Astrocyte of the spinal cord (primary cell): Measurements from ENCODE around the gene GRB10.
A peak's percentile ranks its signal among the peaks of the same experiment; 100 is the strongest.

ENCODE experiments used
- DNase-seq: peaks from one replicate; pipeline ENCODE4 v3.0.0; 2011; ENCODE audit warnings: low read depth, low spot score
- H3K4me3 ChIP-seq: 2 replicates; pipeline ENCODE4 v1.5.1; 2011; ENCODE audit warnings: low read depth, mild to moderate bottlenecking, low read length, moderate library complexity
- in situ Hi-C: cut with HindIII; loops from 2 replicates; pipeline ENCODE4 v1.10.0; 2017; ENCODE audit warnings: low sequenced_read_pairs
- TF ChIP-seq, protein P1 (sequence below): IDR thresholded peaks from 2 replicates; pipeline ENCODE4 v1.5.1; 2012; ENCODE audit warnings: low read depth, mild to moderate bottlenecking, low read length, inconsistent platforms

The GRB10 gene

DNA sequence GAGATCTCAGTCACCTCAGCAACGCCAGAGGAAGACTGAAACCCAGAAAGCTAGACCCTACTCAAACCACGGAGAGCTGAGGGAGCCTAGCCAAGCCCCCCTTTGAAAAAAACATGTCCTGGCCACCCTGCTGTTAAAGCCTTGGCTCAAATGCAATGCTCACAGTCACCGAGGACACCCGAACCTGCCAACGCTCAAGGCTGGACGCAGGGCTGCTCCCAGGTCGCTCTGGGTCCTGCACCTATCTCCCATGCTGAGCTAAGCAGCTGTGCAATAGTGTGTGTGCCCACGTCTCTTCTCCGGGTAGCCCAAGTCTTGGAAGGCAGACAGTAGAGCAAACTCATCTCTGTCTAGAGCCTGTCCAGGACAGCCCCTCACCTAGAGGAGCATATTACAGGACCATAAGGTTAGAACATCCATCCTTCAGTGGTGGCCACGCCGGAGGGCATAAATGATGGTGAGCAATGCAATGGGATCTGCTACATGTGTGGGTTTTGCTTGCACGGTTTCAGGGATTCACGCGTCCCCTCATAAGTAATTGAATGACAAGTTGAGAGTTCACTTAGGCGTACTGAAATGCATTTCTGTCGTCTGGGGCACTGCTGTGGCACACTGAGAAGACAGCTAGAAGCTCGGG is 123.2 kb downstream of the GRB10 start:
- no peak for DNase-seq
- TF ChIP-seq, protein P1, sequence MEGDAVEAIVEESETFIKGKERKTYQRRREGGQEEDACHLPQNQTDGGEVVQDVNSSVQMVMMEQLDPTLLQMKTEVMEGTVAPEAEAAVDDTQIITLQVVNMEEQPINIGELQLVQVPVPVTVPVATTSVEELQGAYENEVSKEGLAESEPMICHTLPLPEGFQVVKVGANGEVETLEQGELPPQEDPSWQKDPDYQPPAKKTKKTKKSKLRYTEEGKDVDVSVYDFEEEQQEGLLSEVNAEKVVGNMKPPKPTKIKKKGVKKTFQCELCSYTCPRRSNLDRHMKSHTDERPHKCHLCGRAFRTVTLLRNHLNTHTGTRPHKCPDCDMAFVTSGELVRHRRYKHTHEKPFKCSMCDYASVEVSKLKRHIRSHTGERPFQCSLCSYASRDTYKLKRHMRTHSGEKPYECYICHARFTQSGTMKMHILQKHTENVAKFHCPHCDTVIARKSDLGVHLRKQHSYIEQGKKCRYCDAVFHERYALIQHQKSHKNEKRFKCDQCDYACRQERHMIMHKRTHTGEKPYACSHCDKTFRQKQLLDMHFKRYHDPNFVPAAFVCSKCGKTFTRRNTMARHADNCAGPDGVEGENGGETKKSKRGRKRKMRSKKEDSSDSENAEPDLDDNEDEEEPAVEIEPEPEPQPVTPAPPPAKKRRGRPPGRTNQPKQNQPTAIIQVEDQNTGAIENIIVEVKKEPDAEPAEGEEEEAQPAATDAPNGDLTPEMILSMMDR: no peak
- in situ Hi-C loops: no loop called here
- no peak overlapping the region for H3K4me3 ChIP-seq

DNA sequence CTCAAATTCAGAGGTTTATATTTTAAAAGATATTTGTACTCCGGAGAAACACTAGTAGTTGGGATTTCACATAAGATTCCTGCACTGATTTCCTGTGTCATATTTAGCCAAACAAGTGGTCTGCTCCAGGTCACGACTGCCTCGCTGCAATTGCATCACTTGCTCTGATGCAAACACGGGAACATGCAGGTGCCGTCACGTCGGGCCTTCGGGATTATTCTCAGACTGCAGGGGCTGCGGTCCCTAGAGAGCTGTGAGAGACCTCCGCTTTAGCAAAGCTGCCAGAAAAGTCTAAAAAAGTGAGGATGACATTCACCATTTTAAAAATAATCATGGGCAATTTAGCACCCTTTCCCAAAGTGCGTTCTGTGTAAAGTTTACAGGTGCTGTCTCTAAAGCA is 124.0 kb downstream of the GRB10 start:
- no peak overlapping the region for H3K4me3 ChIP-seq
- in situ Hi-C loops: no loop called here
- TF ChIP-seq, protein P1: no peak
- DNase-seq: no peak

DNA sequence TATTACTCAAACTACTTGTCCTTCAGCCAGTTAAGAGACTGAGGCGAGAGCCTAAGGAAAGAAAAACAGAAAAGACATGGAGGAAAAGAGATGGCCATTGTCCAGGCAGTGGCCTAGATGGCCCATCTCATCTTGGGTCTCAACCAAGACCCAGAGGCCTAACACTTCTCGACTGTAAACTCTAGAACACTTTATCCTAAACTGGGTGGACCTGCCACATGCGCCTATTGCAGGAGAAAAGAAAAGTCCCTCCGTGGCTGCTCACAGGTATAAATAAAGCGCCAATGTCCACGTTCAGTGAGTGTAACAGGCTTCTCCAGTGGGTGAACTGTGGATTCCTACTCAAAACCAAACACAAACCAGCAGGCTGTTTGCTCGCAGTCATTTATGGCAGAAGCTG is 124.8 kb downstream of the GRB10 start:
- H3K4me3 ChIP-seq: no peak overlapping the region
- TF ChIP-seq, protein P1: no peak
- in situ Hi-C loops: no loop called here
- no peak for DNase-seq

DNA sequence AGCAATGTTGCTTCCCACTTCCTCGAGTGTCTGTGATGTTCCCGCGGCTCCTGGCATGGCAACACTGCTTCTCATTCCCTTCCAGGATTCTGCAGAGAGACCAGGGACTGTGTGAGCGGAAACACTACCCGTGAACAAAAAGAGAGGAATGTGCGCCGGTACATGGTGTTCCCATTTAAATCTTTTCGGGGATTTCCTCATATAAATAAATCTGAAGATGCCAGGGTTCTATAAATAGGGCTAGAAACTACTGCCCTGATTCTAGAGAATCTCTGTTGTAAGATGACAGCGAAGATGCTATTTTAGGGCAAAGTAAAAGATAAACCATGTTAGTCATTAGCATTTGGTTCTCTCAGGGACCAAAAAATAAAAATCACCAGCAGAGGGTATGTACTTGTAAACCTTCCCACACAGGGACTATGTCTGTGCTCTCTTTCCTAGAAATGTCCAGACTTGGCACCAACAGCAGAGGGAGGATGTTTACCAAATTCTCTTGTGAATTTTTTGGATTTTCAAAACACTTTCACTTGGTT is 125.3 kb downstream of the GRB10 start:
- TF ChIP-seq, protein P1: no peak
- in situ Hi-C loops: no loop called here
- H3K4me3 ChIP-seq: no peak overlapping the region
- peak; percentile 57 for DNase-seq

DNA sequence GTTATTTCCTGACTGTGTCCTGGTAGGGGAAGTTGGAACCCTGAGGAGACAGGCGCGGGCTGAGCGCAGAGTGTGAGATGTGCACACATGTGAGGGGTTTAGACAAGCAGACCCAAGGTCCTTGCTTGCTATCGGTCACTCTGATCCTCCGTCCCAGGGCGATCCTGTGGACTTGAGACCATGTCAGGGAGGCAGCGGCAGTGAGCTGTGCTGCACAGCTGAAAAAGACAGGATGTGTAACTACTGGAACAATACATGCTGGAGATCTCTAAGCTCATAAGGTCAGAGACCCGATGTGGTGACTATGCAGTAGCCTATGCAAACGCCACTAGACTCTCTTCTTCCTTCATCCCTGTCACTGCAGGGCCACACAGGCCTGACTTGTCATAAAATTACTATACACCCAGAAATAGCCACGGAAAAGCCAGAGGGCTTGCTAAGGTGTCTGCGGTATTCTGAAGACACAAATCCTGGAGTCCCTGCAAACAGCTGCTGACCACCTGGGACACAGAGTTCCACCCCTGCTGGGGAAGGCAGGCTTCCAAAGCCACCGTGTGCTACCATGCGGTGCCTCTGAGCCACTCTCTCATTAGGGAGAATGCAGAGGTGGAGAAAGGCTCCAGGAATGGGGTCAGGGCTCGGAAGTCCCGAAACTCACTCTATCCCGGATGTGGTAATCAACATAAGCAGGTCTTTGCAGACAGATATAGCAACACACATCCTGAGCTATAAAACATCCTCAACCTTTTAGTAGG is 126.4 kb downstream of the GRB10 start:
- DNase-seq: no peak
- H3K4me3 ChIP-seq: no peak overlapping the region
- TF ChIP-seq, protein P1: no peak
- in situ Hi-C loops: no loop called here

DNA sequence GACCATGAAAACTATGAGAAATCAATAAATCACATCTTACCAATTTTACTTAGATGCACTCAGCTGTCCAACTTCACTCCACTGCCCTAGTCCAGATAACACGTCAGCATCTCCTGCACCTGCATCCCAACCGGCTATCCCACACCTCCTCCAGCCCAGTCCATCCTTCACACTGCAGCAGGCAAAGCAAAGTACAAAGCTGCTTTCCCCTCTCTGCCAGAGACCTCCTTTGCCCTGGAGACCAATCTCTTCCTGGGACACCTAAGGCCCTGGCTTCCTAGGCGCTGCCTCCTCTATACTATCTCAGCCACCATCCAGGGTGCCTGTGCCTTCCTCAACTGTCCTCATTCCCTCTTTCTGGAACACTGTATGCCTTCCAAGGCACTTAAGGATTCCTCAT is 127.2 kb downstream of the GRB10 start:
- TF ChIP-seq, protein P1: no peak

More for the DNA sequence above, 127.2 kb downstream of the GRB10 start:
- H3K4me3 ChIP-seq: no peak overlapping the region
- DNase-seq: no peak
- in situ Hi-C loops: no loop called here
